ENCODE results near the gene FAM111B.
"Not testable (repeated sequence)": the region's sequence is repeated elsewhere in the genome, so short reads cannot be mapped to it uniquely, and the experiment has no call there.

- TF ChIP-seq, protein P1, sequence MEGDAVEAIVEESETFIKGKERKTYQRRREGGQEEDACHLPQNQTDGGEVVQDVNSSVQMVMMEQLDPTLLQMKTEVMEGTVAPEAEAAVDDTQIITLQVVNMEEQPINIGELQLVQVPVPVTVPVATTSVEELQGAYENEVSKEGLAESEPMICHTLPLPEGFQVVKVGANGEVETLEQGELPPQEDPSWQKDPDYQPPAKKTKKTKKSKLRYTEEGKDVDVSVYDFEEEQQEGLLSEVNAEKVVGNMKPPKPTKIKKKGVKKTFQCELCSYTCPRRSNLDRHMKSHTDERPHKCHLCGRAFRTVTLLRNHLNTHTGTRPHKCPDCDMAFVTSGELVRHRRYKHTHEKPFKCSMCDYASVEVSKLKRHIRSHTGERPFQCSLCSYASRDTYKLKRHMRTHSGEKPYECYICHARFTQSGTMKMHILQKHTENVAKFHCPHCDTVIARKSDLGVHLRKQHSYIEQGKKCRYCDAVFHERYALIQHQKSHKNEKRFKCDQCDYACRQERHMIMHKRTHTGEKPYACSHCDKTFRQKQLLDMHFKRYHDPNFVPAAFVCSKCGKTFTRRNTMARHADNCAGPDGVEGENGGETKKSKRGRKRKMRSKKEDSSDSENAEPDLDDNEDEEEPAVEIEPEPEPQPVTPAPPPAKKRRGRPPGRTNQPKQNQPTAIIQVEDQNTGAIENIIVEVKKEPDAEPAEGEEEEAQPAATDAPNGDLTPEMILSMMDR (IDR thresholded peaks at IDR 0.05) = not testable (repeated sequence)
- not testable (repeated sequence) for TF ChIP-seq POLR2A (IDR thresholded peaks at IDR 0.05)
Measured at GRCh38 chr11:59093576-59093975, 13.5 kb upstream of the FAM111B start.
